ENCODE results near the gene PLD1.
"Not testable (repeated sequence)": the region's sequence is repeated elsewhere in the genome, so short reads cannot be mapped to it uniquely, and the experiment has no call there.

Gene PLD1

DNA sequence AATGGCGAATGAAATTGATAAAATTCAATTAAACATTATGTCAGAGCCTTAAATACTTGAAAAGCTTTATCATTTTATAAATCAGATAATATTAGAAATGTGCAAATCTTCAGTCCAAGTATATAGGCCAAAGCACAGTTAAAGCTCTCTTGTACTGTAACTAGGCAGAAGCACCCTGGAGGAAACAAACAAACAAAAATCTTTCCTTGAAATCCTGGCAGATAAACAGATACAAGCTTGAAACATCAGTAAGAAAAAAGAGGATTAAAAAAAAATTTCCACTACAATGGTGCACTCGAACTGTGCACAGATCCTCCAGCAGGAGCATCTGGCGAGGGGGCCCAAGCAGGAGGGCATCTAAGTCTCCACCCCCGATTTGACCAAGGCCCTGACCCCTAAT lies 166.6 kb downstream of the PLD1 start:
- Histone ChIP-seq H3K4me1 (peaks cover 0 to 6% (median 0%) of the 10 kb centered on the region in 4 donors), H3K27me3 (no peaks in the 10 kb centered on the region), H3K9me3 (no peaks in the 10 kb centered on the region), H3K4me3 (no peak overlapping the region), H3K27ac (no peak overlapping the region), H3K36me3 (peaks cover 0 to 16% (median 4%) of the 10 kb centered on the region in 3 donors)
- intact Hi-C loops (cut with DNase I; ENCODE audit: low total_unique reads), result loop anchor here (5.0 to 10.0 kb wide), 2 partner anchors 711 to 1024 kb away; no protein-coding TSS in a partner anchor
- TF ChIP-seq, protein P1, sequence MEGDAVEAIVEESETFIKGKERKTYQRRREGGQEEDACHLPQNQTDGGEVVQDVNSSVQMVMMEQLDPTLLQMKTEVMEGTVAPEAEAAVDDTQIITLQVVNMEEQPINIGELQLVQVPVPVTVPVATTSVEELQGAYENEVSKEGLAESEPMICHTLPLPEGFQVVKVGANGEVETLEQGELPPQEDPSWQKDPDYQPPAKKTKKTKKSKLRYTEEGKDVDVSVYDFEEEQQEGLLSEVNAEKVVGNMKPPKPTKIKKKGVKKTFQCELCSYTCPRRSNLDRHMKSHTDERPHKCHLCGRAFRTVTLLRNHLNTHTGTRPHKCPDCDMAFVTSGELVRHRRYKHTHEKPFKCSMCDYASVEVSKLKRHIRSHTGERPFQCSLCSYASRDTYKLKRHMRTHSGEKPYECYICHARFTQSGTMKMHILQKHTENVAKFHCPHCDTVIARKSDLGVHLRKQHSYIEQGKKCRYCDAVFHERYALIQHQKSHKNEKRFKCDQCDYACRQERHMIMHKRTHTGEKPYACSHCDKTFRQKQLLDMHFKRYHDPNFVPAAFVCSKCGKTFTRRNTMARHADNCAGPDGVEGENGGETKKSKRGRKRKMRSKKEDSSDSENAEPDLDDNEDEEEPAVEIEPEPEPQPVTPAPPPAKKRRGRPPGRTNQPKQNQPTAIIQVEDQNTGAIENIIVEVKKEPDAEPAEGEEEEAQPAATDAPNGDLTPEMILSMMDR (IDR thresholded peaks at IDR 0.05), result no peak
- no peak for DNase-seq

DNA sequence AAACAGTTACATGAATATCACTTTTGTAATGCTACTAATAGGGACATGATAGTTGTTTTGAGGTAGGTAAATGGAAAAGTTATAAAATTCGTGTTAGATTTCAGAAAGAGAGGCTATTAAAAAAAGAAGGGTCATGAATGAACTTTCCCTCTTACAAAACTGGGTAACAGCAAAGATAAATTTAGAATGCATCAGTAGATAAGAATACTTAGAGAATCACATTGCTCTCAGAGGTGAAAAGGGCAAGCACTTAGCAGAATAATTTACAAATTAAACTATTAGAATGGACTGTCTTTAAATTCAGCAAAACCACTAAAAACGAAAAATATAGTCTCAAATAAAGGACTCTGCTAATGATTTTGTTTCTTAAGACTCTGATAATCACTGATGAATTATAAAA lies 167.2 kb downstream of the PLD1 start:
- TF ChIP-seq, protein P1 (IDR thresholded peaks at IDR 0.05), result no peak
- Histone ChIP-seq H3K36me3 (peaks cover 0 to 21% (median 4%) of the 10 kb centered on the region in 3 donors), H3K4me1 (peaks cover 0 to 6% (median 0%) of the 10 kb centered on the region in 4 donors), H3K9me3 (no peaks in the 10 kb centered on the region), H3K4me3 (no peak overlapping the region), H3K27ac (no peak overlapping the region), H3K27me3 (no peaks in the 10 kb centered on the region)
- intact Hi-C loops (cut with DNase I; ENCODE audit: low total_unique reads), result loop anchor here (5.0 to 10.0 kb wide), 2 partner anchors 712 to 1024 kb away; no protein-coding TSS in a partner anchor
- no peak for DNase-seq

DNA sequence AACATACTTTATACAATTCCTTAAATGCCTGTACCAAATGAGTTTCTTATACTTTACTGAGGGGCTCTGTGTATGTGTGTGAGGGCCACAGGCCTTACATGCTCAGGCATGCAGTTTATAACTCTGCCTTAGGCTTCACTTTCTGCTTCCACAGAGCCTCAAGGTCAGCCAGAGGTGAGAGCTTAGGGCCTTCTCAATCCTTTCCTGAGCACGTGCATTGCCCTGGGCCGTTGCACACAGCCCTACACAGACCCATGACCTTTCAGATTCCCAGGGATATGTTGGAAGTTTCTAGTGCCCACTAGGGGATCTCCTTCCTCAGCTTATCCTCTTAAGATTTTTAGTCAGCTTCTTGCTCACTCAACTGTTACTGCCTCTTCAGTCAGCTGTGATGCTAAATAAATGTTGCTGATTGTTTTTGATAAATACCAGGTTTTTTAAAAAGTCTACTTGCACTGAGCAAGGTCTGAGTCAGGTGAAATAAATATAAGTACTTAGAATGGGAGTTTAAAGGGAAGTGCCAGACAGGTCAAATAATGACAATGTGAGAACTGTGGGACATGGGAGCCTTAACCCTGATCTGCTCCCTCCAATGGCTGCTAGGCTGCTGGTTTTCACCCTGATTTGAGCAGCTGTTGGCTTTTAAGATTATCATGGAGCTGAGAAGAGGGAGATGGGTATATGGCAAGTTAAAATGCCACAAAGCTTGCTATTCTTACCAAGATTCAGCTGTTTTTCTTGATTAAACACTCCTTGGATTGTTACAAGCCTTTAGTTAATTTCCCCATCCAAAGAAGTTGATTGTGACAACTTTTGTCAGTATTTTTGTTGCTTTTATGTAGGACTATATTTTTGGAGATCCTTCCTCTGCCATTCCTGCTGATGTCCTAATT lies 169.5 kb downstream of the PLD1 start:
- H3K4me3 ChIP-seq, result no peak overlapping the region
- H3K4me1 ChIP-seq, result no peaks in the 10 kb centered on the region
- intact Hi-C loops (cut with DNase I; ENCODE audit: low total_unique reads), result loop anchor here (5.0 to 10.0 kb wide), 2 partner anchors 714 to 1027 kb away; no protein-coding TSS in a partner anchor
- no peaks in the 10 kb centered on the region for H3K9me3 ChIP-seq
- TF ChIP-seq, protein P1 (IDR thresholded peaks at IDR 0.05), result no peak
- no peak overlapping the region for H3K27ac ChIP-seq
- H3K36me3 ChIP-seq, result peaks cover 0 to 27% (median 15%) of the 10 kb centered on the region in 3 donors
- H3K27me3 ChIP-seq, result no peaks in the 10 kb centered on the region
- DNase-seq, result no peak

DNA sequence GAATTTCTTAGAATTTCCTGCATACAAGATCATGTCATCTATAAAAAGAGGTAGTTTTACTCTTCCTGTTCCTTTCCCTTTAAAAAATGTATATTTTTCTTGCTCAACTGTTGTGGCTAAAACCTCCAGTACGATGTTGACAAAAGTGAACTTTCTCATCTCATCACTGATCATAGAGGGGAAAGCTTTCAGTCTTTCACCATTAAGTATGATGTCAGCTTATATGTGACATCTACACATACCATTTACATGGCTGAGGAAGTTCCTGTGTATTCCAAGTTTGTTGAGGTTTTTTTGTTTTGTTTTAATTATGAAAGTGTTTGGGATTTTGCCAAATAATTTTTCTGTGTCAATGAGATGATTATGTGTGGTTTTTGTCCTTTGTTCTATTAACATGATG lies 173.6 kb downstream of the PLD1 start:
- H3K27me3 ChIP-seq, result no peaks in the 10 kb centered on the region
- no peak overlapping the region for H3K4me3 ChIP-seq
- intact Hi-C loops (cut with DNase I; ENCODE audit: low total_unique reads), result no loop called here
- no peaks in the 10 kb centered on the region for H3K9me3 ChIP-seq
- no peak overlapping the region for H3K27ac ChIP-seq
- H3K36me3 ChIP-seq, result peaks cover 4 to 14% (median 13%) of the 10 kb centered on the region in 3 donors
- DNase-seq, result no peak
- TF ChIP-seq, protein P1 (IDR thresholded peaks at IDR 0.05), result no peak
- no peaks in the 10 kb centered on the region for H3K4me1 ChIP-seq

DNA sequence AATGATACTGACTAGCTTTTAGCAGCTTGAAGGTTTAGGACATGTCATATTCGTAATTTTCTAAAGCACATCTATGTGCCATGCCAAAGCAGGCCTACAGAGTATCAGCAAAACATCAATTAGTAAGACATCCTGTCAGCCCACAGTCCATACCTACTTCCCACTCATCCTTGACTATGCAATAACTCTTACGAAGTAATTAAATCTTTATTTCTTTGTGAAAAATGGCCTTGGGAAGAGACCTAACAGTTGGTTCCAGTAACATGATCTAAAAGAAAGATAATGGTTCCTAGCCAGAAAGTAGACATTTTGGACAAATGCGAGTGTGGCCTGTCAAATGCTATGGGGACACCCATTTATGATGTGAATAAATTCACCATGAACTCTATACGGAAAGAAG lies 177.5 kb downstream of the PLD1 start:
- TF ChIP-seq, protein P1 (IDR thresholded peaks at IDR 0.05), result no peak
- intact Hi-C loops (cut with DNase I; ENCODE audit: low total_unique reads), result no loop called here
- no peak for DNase-seq
- H3K9me3 ChIP-seq, result no peaks in the 10 kb centered on the region
- no peaks in the 10 kb centered on the region for H3K4me1 ChIP-seq
- H3K27me3 ChIP-seq, result no peaks in the 10 kb centered on the region
- H3K27ac ChIP-seq, result no peak overlapping the region
- no peak overlapping the region for H3K4me3 ChIP-seq
- peaks cover 4 to 13% (median 10%) of the 10 kb centered on the region in 3 donors for H3K36me3 ChIP-seq

DNA sequence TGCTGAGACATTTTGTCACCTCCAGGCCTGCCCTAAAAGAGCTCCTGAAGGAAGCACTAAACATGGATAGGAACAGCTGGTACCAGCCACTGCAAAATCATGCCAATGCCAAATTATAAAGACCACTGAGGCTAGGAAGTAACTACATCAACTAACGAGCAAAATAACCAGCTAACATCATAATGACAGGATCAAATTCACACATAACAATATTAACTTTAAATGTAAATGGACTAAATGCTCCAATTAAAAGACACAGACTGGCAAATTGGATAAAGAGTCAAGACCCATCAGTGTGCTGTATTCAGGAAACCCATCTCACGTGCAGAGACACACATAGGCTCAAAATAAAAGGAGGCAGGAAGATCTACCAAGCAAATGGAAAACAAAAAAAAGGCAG lies 183.5 kb downstream of the PLD1 start:
- DNase-seq; H3K4me1 ChIP-seq; H3K27ac ChIP-seq; intact Hi-C loops (cut with DNase I; ENCODE audit: low total_unique reads); H3K27me3 ChIP-seq; H3K4me3 ChIP-seq; H3K36me3 ChIP-seq; H3K9me3 ChIP-seq: not testable (repeated sequence)

Measured in tibial artery (tissue), 4 donors.